HEK293 (cell line): ENCODE data around the gene XDH.

Experiments
- YY1 ChIP-seq: fragments of 450-650 bp; formaldehyde crosslinking; IDR thresholded peaks from 2 replicates; pipeline ENCODE4 v1.5.1; 2018; ENCODE audit warnings: missing biosample characterization, missing genetic modification characterization
- ZNF10 ChIP-seq: fragments of 450-650 bp; formaldehyde crosslinking; IDR thresholded peaks from 2 replicates; pipeline ENCODE4 v1.5.1; 2017; ENCODE audit warnings: missing biosample characterization, missing genetic modification characterization
- ZNF311 ChIP-seq: fragments of 450-650 bp; formaldehyde crosslinking; IDR thresholded peaks from 2 replicates; pipeline ENCODE4 v1.5.1; 2017; ENCODE audit warnings: missing biosample characterization, missing genetic modification characterization, borderline replicate concordance
- TF ChIP-seq, protein P1 (sequence below): fragments of 450-650 bp; formaldehyde crosslinking; IDR thresholded peaks from 2 replicates; pipeline ENCODE4 v1.5.1; 2016; ENCODE audit warnings: missing biosample characterization, missing genetic modification characterization
- TF ChIP-seq, protein P2 (sequence below): fragments of 450-650 bp; formaldehyde crosslinking; IDR thresholded peaks from 2 replicates; pipeline ENCODE4 v1.5.1; 2016; ENCODE audit warnings: missing biosample characterization, missing genetic modification characterization
- TF ChIP-seq, protein P3 (sequence below): fragments of 450-650 bp; formaldehyde crosslinking; conservative IDR thresholded peaks from 2 replicates; pipeline ENCODE4 v1.5.1; 2016; ENCODE audit warnings: low read depth, missing biosample characterization, missing genetic modification characterization
- TF ChIP-seq, protein P4 (sequence below): fragments of 450-650 bp; formaldehyde crosslinking; optimal IDR thresholded peaks from 2 replicates; pipeline ENCODE3; 2016; ENCODE audit warnings: missing biosample characterization, mild to moderate bottlenecking, missing genetic modification characterization
- TF ChIP-seq, protein P5 (sequence below): IDR thresholded peaks from 2 replicates; pipeline ENCODE4 v1.6.1; 2011; ENCODE audit warnings: mild to moderate bottlenecking, low read depth, low read length, borderline replicate concordance

GRCh38 chr2:31341351-31341750 lies 73.2 kb downstream of the XDH start:
- TF ChIP-seq ZNF311 (tag by site-specific recombination) (no peak), YY1 (tag by site-specific recombination) (no peak), ZNF10 (tag by site-specific recombination) (no peak)
- TF ChIP-seq, protein P1, sequence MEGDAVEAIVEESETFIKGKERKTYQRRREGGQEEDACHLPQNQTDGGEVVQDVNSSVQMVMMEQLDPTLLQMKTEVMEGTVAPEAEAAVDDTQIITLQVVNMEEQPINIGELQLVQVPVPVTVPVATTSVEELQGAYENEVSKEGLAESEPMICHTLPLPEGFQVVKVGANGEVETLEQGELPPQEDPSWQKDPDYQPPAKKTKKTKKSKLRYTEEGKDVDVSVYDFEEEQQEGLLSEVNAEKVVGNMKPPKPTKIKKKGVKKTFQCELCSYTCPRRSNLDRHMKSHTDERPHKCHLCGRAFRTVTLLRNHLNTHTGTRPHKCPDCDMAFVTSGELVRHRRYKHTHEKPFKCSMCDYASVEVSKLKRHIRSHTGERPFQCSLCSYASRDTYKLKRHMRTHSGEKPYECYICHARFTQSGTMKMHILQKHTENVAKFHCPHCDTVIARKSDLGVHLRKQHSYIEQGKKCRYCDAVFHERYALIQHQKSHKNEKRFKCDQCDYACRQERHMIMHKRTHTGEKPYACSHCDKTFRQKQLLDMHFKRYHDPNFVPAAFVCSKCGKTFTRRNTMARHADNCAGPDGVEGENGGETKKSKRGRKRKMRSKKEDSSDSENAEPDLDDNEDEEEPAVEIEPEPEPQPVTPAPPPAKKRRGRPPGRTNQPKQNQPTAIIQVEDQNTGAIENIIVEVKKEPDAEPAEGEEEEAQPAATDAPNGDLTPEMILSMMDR (tag by site-specific recombination): no peak
- TF ChIP-seq, protein P2, sequence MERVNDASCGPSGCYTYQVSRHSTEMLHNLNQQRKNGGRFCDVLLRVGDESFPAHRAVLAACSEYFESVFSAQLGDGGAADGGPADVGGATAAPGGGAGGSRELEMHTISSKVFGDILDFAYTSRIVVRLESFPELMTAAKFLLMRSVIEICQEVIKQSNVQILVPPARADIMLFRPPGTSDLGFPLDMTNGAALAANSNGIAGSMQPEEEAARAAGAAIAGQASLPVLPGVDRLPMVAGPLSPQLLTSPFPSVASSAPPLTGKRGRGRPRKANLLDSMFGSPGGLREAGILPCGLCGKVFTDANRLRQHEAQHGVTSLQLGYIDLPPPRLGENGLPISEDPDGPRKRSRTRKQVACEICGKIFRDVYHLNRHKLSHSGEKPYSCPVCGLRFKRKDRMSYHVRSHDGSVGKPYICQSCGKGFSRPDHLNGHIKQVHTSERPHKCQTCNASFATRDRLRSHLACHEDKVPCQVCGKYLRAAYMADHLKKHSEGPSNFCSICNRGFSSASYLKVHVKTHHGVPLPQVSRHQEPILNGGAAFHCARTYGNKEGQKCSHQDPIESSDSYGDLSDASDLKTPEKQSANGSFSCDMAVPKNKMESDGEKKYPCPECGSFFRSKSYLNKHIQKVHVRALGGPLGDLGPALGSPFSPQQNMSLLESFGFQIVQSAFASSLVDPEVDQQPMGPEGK (tag by site-specific recombination): no peak
- TF ChIP-seq, protein P3, sequence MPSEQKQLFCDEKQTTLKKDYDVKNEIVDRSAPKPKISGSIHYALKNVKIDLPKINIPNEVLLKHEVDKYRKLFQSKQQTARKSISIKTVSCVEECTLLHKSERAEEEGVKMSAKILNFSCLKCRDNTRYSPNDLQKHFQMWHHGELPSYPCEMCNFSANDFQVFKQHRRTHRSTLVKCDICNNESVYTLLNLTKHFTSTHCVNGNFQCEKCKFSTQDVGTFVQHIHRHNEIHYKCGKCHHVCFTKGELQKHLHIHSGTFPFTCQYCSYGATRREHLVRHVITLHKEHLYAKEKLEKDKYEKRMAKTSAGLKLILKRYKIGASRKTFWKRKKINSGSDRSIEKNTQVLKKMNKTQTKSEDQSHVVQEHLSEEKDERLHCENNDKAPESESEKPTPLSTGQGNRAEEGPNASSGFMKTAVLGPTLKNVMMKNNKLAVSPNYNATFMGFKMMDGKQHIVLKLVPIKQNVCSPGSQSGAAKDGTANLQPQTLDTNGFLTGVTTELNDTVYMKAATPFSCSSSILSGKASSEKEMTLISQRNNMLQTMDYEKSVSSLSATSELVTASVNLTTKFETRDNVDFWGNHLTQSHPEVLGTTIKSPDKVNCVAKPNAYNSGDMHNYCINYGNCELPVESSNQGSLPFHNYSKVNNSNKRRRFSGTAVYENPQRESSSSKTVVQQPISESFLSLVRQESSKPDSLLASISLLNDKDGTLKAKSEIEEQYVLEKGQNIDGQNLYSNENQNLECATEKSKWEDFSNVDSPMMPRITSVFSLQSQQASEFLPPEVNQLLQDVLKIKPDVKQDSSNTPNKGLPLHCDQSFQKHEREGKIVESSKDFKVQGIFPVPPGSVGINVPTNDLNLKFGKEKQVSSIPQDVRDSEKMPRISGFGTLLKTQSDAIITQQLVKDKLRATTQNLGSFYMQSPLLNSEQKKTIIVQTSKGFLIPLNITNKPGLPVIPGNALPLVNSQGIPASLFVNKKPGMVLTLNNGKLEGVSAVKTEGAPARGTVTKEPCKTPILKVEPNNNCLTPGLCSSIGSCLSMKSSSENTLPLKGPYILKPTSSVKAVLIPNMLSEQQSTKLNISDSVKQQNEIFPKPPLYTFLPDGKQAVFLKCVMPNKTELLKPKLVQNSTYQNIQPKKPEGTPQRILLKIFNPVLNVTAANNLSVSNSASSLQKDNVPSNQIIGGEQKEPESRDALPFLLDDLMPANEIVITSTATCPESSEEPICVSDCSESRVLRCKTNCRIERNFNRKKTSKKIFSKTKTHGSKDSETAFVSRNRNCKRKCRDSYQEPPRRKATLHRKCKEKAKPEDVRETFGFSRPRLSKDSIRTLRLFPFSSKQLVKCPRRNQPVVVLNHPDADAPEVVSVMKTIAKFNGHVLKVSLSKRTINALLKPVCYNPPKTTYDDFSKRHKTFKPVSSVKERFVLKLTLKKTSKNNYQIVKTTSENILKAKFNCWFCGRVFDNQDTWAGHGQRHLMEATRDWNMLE (tag by site-specific recombination): no peak
- TF ChIP-seq, protein P4, sequence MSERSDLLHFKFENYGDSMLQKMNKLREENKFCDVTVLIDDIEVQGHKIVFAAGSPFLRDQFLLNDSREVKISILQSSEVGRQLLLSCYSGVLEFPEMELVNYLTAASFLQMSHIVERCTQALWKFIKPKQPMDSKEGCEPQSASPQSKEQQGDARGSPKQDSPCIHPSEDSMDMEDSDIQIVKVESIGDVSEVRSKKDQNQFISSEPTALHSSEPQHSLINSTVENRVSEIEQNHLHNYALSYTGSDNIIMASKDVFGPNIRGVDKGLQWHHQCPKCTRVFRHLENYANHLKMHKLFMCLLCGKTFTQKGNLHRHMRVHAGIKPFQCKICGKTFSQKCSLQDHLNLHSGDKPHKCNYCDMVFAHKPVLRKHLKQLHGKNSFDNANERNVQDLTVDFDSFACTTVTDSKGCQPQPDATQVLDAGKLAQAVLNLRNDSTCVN: no peak
- TF ChIP-seq, protein P5, sequence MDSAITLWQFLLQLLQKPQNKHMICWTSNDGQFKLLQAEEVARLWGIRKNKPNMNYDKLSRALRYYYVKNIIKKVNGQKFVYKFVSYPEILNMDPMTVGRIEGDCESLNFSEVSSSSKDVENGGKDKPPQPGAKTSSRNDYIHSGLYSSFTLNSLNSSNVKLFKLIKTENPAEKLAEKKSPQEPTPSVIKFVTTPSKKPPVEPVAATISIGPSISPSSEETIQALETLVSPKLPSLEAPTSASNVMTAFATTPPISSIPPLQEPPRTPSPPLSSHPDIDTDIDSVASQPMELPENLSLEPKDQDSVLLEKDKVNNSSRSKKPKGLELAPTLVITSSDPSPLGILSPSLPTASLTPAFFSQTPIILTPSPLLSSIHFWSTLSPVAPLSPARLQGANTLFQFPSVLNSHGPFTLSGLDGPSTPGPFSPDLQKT: no peak
